Epidermal melanocyte (primary cell): ENCODE data around the gene EXOSC2.

ENCODE experiments used
- DNase-seq: peaks from one replicate; pipeline ENCODE4 v3.0.0; 2011; ENCODE audit warnings: low spot score; ENCODE audit not compliant: insufficient read length

The EXOSC2 gene

DNA sequence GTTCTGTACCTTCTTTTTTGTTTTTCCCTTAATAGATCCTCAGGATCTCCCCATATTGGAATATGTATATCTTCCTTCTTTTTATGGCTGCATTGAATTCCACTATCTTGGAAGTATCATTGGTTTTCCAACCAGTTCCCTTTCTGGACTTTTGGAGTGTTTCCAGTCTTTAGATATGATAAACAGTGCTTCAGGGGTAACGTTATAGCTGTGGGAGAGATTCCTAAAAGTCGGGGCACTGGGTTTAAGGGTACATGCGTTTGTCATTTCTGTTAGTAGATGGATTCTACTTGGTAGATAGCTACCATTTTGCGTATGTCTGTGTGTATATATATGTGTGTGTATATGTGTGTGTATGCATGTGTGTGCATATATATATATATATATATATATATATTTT is 42.0 kb downstream of the EXOSC2 start:
- no peak for DNase-seq

GRCh38 chr9:130736834-130737233 is 43.3 kb downstream of the EXOSC2 start:
- DNase-seq: no peak

GRCh38 chr9:130738281-130738680 is 44.7 kb downstream of the EXOSC2 start:
- DNase-seq: no peak

DNA sequence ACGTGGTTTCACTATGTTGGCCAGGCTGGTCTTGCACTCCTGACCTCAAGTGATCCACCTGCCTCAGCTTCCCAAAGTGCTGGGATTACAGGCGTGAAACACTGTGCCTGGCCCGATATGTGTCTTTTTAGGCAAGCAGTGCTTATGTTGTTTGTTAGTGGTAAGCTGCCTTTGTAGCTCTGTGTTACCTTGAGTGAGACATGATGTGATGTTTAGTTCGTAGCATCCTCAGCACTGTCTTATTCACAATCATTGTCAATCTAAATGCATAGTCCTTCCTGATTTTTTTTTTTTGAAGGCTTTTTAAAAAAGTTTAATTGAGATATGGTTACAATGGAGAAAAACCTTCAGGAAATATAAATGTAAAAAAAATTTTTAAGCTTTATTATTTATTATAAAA is 45.5 kb downstream of the EXOSC2 start:
- no peak for DNase-seq

DNA sequence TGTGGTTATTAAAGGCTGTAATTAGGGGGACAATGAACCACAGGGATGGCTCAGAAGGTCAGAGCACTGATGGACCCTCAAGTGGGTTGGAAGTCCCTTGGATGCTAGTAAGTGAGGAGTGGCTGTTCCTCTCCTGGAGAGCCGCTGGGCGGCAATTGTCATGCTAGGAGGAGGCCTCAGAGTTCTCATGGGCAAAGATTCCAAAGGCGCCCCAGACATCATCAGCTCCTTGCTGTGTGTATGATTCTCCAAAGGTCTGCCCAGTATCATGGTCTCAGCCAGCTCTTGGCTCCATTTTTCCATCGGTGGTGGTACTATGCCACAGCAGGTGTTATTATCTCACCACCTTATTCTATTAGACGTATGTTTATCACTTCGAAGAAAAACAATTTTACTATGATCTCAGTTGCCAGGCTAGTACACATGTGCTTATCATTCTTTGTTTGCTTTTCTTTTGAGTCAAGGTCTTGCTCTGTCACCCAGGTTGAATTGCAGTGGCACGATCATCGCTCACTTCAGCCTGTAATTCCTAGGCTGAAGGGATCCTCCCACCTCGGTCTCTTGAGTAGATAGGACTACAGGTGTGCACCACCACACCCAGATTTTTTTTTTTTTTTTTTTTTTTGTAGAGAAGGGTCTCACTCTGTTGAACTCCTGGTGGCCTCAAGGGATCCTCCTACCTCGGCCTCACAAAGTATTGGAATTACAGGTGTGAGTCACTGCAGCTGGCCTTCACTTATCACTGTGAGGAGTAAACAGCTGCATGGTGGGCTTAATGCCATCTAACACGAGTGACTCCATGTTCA is 46.8 kb downstream of the EXOSC2 start:
- no peak for DNase-seq

DNA sequence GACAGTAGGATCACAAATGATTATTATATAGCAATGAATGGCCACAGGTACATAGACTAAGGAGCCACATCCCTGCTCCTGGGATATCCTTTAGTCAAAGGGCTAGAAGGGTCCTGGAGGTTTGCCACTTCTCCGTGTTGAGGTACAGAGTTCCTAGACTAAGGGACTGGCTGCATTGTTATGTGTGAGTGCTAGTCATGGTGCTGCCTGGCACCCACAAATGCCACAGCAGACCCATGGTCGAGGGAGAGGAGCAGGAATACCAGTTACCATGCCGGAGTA is 47.4 kb downstream of the EXOSC2 start:
- DNase-seq: no peak

- no peak for DNase-seq
These were observed 48.4 kb downstream of the EXOSC2 start for GRCh38 chr9:130741831-130742449.

DNA sequence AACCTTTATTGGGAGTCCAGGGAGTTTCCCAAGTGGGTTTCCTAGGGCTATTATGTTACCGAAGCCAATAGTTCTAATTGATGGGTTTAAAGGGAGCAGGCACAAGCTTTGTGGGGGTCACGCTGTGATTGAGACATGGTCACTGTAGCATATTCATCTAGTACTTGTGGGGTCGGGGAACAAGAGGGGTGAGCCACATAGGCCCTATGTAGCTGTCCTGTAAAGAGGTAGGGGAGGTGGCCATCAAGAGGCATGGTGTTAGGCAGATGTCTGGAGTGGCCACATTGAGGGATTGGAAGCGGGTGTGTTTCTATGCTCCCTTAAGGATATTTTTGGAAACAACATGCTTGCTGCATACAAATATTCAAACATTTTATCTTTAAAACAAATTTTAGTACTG is 50.1 kb downstream of the EXOSC2 start:
- DNase-seq: no peak

DNA sequence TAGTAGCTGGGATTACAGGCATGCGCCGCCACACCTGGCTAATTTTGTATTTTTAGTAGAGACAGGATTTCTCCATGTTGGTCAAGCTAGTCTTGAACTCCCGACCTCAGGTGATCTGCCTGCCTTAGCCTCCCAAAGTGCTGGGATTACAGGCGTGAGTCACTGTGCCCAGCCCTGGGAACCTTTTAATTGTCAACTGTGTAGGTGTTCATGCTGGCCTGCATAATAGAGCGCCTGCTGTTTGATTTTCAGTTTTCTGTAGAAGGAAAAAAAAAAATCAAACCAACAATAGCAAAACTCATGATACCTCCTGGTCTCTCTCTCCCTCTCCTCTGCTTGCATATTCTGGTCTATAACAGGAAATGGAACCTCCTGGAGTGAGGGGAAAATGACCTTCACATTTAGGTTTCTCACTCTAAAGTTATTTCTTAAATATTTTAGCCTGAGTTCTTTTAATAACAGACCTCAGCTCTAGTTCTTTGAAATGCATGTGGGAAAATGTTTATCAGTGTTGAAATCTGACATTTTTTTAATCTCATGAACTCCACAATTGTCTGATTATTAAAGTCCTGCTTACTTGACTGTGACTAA is 51.7 kb downstream of the EXOSC2 start:
- no peak for DNase-seq

- no peak for DNase-seq
These were observed 52.2 kb downstream of the EXOSC2 start for GRCh38 chr9:130745829-130746228.

- DNase-seq: no peak
These were observed 53.0 kb downstream of the EXOSC2 start for GRCh38 chr9:130746434-130747212.

DNA sequence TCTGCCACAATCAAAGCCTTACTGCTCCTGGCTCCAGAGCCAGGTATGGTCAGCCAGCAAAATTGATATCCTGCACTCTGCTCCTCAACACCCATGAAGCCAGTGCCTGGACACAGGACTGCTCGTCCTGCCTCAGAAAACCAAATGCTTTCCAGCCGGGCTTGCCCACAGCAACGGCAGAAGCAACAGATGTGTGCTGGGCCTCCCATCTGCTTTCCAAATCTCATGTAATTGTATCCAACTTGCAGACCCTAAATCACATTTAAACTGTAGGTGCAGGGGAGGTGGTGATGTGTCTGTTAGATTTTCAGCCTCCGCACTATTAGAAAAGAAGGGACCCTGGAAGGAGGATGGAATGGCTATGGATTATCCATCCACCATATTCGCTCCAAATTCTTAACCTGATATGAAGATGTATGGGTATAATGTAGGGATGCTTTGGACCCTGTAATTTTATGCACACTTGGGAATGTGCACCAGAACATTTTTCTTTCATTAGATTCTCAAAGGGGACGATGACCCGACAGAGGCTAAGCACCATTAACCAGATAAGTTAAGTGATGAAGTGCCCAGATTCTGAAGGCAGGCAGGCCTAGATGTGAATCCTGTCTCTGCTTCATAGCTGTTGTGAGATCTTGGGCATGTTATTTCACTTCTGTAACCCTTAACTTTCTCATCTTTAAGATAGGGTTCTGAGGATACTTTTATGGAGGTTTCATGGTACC is 58.2 kb downstream of the EXOSC2 start:
- no peak for DNase-seq
